K562 (cell line): ENCODE results near the gene HJV.

Source experiments
- BRD4 ChIP-seq: fragments of 200-600 bp; sonication (generic); IDR thresholded peaks from 2 replicates; pipeline ENCODE4 v1.6.1; 2017; ENCODE audit warnings: inconsistent platforms
- CHCHD3 ChIP-seq: fragments of 250-450 bp; sonication (Bioruptor Pico); IDR thresholded peaks from 2 replicates; pipeline ENCODE4 v2.1.2; 2022; ENCODE audit warnings: mild to moderate bottlenecking
- FOXM1 ChIP-seq, 2 experiments: fragments of 450-650 bp in 1 of 2; sonication (generic) in 1 of 2; formaldehyde crosslinking in 1 of 2; IDR thresholded peaks; 2 replicates each; pipeline versions ENCODE4 v1.6.1 to v1.9.0; 2017 to 2022; ENCODE audit warnings: low read depth in 2 of 2, mild to moderate bottlenecking in 2 of 2, missing genetic modification reagents in 1 of 2, moderate library complexity in 1 of 2
- KDM5B ChIP-seq: fragments of 200-600 bp; sonication (generic); IDR thresholded peaks from 2 replicates; pipeline ENCODE4 v1.6.1; 2012; ENCODE audit warnings: low read depth, mild to moderate bottlenecking, moderate library complexity, low read length, control low read depth, inconsistent platforms; ENCODE audit not compliant: insufficient replicate concordance
- PHB ChIP-seq: fragments of 250-450 bp; sonication (Bioruptor Pico); IDR thresholded peaks from 2 replicates; pipeline ENCODE4 v1.5.0; 2021
- POLR2A ChIP-seq: fragments of 450-650 bp; conservative IDR thresholded peaks from 2 replicates; pipeline ENCODE4 v1.6.1; 2016
- SMARCB1 ChIP-seq: IDR thresholded peaks from 2 replicates; pipeline ENCODE4 v1.6.1; 2011; ENCODE audit warnings: improper control_type of control experiment, low read depth; ENCODE audit not compliant: insufficient read length
- SP1 ChIP-seq: sonication (generic); formaldehyde crosslinking; IDR thresholded peaks from 2 replicates; pipeline ENCODE4 v1.8.1; 2022; ENCODE audit warnings: mild to moderate bottlenecking, missing genetic modification reagents
- ZNF23 ChIP-seq: fragments of 250-450 bp; sonication (Bioruptor Pico); IDR thresholded peaks from 2 replicates; pipeline ENCODE4 v1.4.0; 2020; ENCODE audit warnings: mild to moderate bottlenecking
- TF ChIP-seq, protein P1 (sequence below), 2 experiments: fragments of 450-650 bp; IDR thresholded peaks; 2 replicates each; pipeline ENCODE4 v1.6.1; 2016; ENCODE audit warnings: mild to moderate bottlenecking in 2 of 2, borderline replicate concordance in 1 of 2, low read depth in 1 of 2, moderate library complexity in 1 of 2

DNA sequence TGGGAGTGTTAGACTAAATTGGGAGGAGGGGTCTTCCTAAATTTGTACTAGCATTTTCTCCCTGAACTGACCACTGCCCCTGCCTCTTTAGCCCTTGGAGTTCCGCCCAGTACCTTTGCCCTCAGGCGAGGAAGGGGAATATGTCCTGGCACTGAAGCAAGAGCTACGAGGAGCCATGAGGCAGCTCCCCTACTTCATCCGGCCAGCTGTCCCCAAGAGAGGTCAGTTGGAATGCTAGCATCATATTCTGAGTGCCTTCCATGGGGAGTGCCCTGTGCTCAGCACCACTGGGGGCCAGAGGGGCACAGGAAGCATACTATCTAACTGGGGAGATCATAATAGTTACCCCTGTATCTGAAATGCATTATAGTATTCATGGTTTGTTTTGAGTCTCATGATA is 46.3 kb downstream of the HJV start:
- TF ChIP-seq KDM5B: no peak
- no peak for TF ChIP-seq POLR2A
- no peak for TF ChIP-seq PHB
- TF ChIP-seq ZNF23: no peak
- no peak for TF ChIP-seq CHCHD3 (CRISPR knock-in tag)
- TF ChIP-seq, protein P1, sequence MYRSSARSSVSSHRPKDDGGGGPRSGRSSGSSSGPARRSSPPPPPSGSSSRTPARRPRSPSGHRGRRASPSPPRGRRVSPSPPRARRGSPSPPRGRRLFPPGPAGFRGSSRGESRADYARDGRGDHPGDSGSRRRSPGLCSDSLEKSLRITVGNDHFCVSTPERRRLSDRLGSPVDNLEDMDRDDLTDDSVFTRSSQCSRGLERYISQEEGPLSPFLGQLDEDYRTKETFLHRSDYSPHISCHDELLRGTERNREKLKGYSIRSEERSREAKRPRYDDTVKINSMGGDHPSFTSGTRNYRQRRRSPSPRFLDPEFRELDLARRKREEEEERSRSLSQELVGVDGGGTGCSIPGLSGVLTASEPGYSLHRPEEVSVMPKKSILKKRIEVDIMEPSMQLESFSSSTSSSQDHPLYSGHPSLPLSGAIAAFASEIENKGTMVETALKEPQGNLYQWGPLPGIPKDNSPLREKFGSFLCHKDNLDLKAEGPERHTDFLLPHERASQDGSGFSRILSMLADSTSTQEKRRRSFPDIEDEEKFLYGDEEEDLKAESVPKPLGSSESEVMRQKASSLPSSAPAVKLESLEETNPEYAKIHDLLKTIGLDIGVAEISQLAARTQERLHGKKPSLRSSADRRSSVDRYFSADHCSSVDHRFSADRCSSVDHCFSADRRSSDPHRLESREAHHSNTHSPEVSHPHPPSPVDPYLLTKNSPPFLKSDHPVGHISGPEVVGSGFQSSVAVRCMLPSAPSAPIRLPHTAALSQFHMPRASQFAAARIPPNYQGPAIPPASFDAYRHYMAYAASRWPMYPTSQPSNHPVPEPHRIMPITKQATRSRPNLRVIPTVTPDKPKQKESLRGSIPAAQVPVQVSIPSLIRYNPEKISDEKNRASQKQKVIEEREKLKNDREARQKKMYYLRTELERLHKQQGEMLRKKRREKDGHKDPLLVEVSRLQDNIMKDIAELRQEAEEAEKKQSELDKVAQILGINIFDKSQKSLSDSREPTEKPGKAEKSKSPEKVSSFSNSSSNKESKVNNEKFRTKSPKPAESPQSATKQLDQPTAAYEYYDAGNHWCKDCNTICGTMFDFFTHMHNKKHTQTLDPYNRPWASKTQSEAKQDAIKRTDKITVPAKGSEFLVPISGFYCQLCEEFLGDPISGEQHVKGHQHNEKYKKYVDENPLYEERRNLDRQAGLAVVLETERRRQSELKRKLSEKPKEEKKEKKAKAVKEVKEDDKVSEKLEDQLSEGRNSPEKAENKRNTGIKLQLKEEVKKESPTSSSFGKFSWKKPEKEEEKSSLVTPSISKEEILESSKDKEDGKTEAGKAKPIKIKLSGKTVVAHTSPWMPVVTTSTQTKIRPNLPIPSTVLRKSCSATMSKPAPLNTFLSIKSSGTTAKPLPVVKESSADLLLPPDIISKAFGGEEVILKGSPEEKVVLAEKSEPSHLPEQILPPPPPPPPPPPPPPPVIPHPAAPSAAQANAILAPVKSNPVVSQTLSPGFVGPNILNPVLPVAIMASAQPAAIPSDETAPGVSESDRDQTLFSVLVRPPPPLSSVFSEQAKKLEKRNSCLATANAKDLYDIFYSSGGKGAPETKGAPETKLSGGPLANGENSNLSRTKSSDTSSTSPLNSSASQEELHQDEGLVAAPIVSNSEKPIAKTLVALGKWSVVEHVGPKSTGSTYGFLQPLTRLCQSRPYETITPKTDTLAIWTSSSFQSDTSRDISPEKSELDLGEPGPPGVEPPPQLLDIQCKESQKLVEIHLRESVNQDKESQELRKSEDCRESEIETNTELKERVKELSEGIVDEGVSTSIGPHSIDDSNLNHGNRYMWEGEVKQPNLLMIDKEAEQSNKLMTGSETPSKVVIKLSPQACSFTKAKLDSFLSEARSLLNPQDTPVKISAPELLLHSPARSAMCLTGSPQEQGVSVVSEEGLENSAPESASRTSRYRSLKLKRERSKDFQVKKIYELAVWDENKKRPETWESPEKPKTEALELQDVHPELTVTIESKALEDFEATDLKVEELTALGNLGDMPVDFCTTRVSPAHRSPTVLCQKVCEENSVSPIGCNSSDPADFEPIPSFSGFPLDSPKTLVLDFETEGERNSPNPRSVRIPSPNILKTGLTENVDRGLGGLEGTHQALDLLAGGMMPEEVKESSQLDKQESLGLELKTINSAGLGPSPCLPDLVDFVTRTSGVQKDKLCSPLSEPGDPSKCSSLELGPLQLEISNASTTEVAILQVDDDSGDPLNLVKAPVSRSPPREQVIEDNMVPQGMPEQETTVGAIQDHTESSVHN (IDR thresholded peaks at IDR 0.05; ENCODE audit: borderline replicate concordance in 1 of 2, low read depth in 1 of 2): no peak
- no peak for TF ChIP-seq SMARCB1
- TF ChIP-seq FOXM1 (IDR thresholded peaks at IDR 0.05; ENCODE audit: low read depth): no peak
- TF ChIP-seq FOXM1 (CRISPR knock-in tag; IDR thresholded peaks at IDR 0.05; ENCODE audit: low read depth): no peak
- no peak for TF ChIP-seq SP1 (CRISPR knock-in tag)
- no peak for TF ChIP-seq BRD4
